ENCODE measurements around the gene GUCA2B. TPM values are rescaled to one million over a fixed set of nuclear protein-coding genes. Genes with fewer than 3 reads are reported as not detected.

GUCA2B gene
- total RNA-seq, 2 experiments from 2014 or later, result not detected

DNA sequence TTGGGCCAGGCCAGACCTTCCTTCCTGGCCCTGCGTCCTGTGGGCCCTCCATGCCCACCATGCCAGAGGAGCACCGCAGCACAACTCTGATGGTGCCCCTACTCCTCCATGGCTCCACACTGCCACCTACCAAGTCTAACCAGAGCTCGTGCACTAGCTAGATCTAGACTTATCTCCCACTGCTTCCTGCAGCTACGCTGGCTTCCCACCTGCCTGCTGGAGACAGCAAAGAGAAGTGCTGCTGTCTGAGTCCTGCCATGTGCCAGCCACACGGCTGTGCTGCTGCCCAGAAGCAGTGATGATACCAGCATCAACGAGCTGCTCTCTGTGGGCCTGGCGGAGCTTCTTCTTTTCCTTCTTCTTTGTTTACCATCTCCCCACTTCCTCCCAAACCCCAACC lies 4.5 kb downstream of the GUCA2B start:
- TF ChIP-seq, protein P1, sequence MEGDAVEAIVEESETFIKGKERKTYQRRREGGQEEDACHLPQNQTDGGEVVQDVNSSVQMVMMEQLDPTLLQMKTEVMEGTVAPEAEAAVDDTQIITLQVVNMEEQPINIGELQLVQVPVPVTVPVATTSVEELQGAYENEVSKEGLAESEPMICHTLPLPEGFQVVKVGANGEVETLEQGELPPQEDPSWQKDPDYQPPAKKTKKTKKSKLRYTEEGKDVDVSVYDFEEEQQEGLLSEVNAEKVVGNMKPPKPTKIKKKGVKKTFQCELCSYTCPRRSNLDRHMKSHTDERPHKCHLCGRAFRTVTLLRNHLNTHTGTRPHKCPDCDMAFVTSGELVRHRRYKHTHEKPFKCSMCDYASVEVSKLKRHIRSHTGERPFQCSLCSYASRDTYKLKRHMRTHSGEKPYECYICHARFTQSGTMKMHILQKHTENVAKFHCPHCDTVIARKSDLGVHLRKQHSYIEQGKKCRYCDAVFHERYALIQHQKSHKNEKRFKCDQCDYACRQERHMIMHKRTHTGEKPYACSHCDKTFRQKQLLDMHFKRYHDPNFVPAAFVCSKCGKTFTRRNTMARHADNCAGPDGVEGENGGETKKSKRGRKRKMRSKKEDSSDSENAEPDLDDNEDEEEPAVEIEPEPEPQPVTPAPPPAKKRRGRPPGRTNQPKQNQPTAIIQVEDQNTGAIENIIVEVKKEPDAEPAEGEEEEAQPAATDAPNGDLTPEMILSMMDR (conservative IDR thresholded peaks at IDR 0.05; ENCODE audit: low read length), result peak; percentile 36; the same call in 1 of the 2 replicates
- no peak for TF ChIP-seq EZH2phosphoT487 (IDR thresholded peaks at IDR 0.05; ENCODE audit: borderline replicate concordance, low read depth, low read length)
- Histone ChIP-seq H3K9me3 (ENCODE audit: low read length) (no peaks in the 10 kb centered on the region), H3K79me2 (ENCODE audit: insufficient read depth, low read depth, low read length) (no peaks in the 10 kb centered on the region), H3K4me2 (ENCODE audit: low read length) (no peak overlapping the region), H3K4me3 (ENCODE audit: low read depth, low read length, poor library complexity, severe bottlenecking) (no peak overlapping the region), H3K4me1 (ENCODE audit: insufficient read depth, low read length, poor library complexity, severe bottlenecking) (no peaks in the 10 kb centered on the region), H2AFZ (ENCODE audit: low read length) (no peak overlapping the region), H3K9me2 (ENCODE audit: insufficient read depth, low read length) (no peaks in the 10 kb centered on the region), H4K20me1 (ENCODE audit: insufficient read depth, low read length) (no peaks in the 10 kb centered on the region), H3K27ac (ENCODE audit: low read depth, low read length, poor library complexity, severe bottlenecking) (no peak overlapping the region), H3K36me3 (ENCODE audit: insufficient read depth, low read length) (no peaks in the 10 kb centered on the region)
- intact Hi-C loops (cut with micrococcal nuclease; ENCODE audit: unreplicated experiment), result no loop called here
- ChIA-PET POLR2A (no interaction called here), CTCF (ENCODE audit: unreplicated experiment) (no interaction called here)
- no TSS peak for BruUV-seq (replicated peaks)
- no peak for DNase-seq (ENCODE audit: low spot score)

DNA sequence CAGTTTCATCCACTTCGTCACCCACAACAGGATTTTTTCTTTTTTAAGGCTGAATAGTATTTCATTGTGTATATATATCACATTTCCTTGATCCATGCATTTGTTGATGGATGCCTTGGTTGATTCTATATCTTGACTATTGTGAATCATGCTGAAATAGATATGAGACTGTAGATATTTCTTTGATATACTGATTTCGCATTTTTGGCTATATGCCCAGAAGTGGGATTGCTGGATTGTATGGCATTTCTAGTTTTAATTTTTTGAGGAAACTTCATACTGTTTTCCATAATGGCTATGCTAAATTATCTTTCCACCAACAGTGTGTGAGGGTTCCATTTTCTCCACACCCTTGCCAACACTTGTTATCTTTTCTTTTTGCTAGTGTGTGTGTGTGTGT lies 5.0 kb downstream of the GUCA2B start:
- Histone ChIP-seq H3K4me1 (ENCODE audit: insufficient read depth, low read length, poor library complexity, severe bottlenecking) (no peaks in the 10 kb centered on the region), H3K27ac (ENCODE audit: low read depth, low read length, poor library complexity, severe bottlenecking) (no peak overlapping the region), H4K20me1 (ENCODE audit: insufficient read depth, low read length) (no peaks in the 10 kb centered on the region), H3K9me3 (ENCODE audit: low read length) (no peaks in the 10 kb centered on the region), H3K4me3 (ENCODE audit: low read depth, low read length, poor library complexity, severe bottlenecking) (no peak overlapping the region), H3K79me2 (ENCODE audit: insufficient read depth, low read depth, low read length) (no peaks in the 10 kb centered on the region), H3K9me2 (ENCODE audit: insufficient read depth, low read length) (no peaks in the 10 kb centered on the region), H2AFZ (ENCODE audit: low read length) (no peak overlapping the region), H3K4me2 (ENCODE audit: low read length) (no peak overlapping the region), H3K36me3 (ENCODE audit: insufficient read depth, low read length) (no peaks in the 10 kb centered on the region)
- POLR2A ChIA-PET, result no interaction called here
- TF ChIP-seq EZH2phosphoT487 (IDR thresholded peaks at IDR 0.05; ENCODE audit: borderline replicate concordance, low read depth, low read length), result no peak
- TF ChIP-seq, protein P1 (conservative IDR thresholded peaks at IDR 0.05; ENCODE audit: low read length), result no peak
- intact Hi-C loops (cut with micrococcal nuclease; ENCODE audit: unreplicated experiment), result no loop called here
- CTCF ChIA-PET (ENCODE audit: unreplicated experiment), result no interaction called here
- DNase-seq (ENCODE audit: low spot score), result no peak
- no TSS peak for BruUV-seq (replicated peaks)

DNA sequence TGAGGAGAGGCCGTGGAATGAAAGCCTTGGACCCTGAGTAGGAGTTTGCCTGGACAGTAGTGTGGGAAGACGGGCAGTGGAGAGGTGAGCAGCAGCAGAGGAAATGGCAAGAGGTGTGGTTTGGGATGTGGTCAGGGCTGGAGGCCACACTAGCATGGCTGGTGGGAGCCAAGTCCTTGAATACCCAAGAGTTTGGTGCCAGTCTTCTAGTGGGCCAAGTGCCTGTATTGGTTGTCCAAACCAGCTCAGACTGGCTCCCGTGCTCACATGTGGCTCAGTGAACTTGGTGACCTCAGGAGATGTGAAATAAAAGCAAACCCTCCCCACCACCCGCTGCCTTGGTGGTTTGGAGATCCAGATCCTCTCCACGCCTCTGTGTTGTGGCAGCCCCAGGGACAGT lies 9.0 kb downstream of the GUCA2B start:
- Histone ChIP-seq H3K4me3 (ENCODE audit: low read depth, low read length, poor library complexity, severe bottlenecking) (no peak overlapping the region), H3K36me3 (ENCODE audit: insufficient read depth, low read length) (no peaks in the 10 kb centered on the region), H3K27ac (ENCODE audit: low read depth, low read length, poor library complexity, severe bottlenecking) (no peak overlapping the region), H3K9me2 (ENCODE audit: insufficient read depth, low read length) (no peaks in the 10 kb centered on the region), H2AFZ (ENCODE audit: low read length) (no peak overlapping the region), H3K79me2 (ENCODE audit: insufficient read depth, low read depth, low read length) (no peaks in the 10 kb centered on the region), H3K9me3 (ENCODE audit: low read length) (no peaks in the 10 kb centered on the region), H3K4me1 (ENCODE audit: insufficient read depth, low read length, poor library complexity, severe bottlenecking) (no peaks in the 10 kb centered on the region), H4K20me1 (ENCODE audit: insufficient read depth, low read length) (no peaks in the 10 kb centered on the region), H3K4me2 (ENCODE audit: low read length) (no peak overlapping the region)
- ChIA-PET POLR2A (no interaction called here), CTCF (ENCODE audit: unreplicated experiment) (no interaction called here)
- BruUV-seq (replicated peaks), result no TSS peak
- intact Hi-C loops (cut with micrococcal nuclease; ENCODE audit: unreplicated experiment), result no loop called here
- no peak for DNase-seq (ENCODE audit: low spot score)
- TF ChIP-seq, protein P1 (conservative IDR thresholded peaks at IDR 0.05; ENCODE audit: low read length), result no peak
- TF ChIP-seq EZH2phosphoT487 (IDR thresholded peaks at IDR 0.05; ENCODE audit: borderline replicate concordance, low read depth, low read length), result no peak
